ACHN (cell line): ENCODE data around the gene F8.

Experiments used
- DNase-seq: peaks from one replicate; pipeline ENCODE4 v3.0.0-alpha.2; 2015
- in situ Hi-C: cut with HindIII; loops from 2 replicates; pipeline ENCODE4 v1.10.0; 2017; ENCODE audit warnings: low sequenced_read_pairs, low pct_ligation_motif_present, low pct_unique_long_range_greater_than_20kb

The F8 gene

DNA sequence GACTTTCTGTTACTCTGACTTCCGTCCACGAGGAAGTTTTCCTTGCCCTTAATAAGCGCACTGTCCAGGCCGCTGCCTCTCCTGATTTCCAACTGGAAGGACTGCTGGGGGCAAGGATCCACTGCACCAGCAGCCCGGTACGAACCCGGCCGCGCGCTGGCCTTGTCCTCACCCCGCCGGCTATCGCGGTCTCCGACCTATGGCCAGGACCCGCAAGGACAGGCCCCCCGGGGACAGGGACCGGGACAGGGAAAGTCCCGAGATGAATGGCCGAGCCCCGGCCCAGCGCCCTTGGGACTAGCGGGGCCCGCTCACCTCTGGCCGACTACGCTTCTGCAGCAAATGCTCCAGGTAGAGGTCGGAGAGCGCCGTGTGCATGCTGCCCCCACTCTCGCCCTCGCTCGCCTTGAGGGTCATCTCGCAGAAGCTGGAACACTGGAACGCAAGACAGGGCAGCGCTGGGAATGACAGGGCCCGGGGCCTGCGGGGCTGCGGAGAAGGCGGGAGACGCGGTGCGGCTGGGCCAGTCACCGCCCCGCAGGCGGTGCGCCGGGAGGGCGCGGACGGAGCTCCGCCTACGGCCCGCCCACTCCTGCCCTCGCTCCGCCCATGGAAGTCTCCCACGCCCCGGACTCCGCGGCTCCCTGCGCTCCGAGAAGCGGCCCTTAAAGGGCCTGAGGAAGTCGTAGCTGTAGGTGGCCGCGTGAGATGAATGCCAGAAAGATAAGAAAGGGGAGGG, 217.4 kb downstream of the F8 start, which contains the start of gene MPP1:
Gene MPP1, minus strand, starts transcription at position 529 of the 739 bp plus-strand sequence. Its CDS starts 112 bp downstream, at position 417.
- peak; percentile 68 for DNase-seq
- in situ Hi-C loops: no loop called here

DNA sequence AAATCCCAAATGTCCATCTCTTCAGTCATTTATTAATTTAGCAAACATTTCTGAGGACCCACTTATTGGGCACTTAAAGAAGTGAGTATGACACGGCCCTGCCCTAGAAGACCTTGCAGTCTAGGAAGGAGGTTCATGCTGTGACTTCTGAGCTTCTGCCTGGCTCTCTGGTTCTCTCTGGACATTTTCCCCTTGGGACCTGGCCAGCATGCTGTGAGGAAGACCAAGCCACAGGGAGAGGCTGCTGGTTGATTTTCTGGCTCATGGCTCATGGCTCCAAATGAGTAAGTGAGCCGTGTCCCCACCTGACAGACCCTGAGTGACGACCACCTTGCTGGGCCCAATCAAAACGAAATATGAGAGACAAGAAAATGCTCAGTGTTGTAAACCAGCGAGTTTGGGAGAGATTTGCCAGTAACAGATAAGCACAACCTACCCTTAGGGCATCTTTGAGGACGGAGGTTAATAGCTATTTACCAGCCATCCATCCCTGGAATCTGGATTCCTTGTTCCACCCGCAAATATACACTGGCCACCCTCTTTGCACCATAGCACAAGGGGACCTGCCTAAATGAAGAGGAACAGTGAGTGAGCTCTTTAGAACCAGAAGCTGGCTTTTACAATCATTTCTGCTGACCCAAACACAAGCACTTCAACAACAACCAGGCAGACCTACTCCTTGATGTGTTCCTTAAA, 218.1 kb downstream of the F8 start:
- in situ Hi-C loops: no loop called here

DNA sequence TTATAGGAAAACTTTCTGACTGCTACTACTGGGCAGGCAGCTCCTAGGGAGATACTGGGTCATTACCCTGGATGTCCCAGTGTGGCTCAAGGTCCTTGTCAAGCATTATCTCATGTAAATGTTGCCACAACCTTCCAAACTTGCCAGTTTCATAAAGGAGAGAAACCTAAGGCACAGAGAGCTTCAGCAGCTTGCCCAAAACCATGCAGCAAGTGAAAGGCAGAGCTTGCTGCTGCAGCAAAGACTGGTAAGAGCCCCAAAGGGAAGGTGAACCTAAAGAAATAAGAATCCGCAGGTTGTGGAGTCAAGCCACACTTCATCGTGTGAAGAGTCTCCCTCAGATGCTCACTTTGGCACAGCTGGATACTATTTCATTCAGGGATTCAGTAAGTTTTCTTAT, 219.6 kb downstream of the F8 start:
- in situ Hi-C loops: no loop called here
- DNase-seq: no peak

More for the DNA sequence above, 218.1 kb downstream of the F8 start:
- DNase-seq: no peak

DNA sequence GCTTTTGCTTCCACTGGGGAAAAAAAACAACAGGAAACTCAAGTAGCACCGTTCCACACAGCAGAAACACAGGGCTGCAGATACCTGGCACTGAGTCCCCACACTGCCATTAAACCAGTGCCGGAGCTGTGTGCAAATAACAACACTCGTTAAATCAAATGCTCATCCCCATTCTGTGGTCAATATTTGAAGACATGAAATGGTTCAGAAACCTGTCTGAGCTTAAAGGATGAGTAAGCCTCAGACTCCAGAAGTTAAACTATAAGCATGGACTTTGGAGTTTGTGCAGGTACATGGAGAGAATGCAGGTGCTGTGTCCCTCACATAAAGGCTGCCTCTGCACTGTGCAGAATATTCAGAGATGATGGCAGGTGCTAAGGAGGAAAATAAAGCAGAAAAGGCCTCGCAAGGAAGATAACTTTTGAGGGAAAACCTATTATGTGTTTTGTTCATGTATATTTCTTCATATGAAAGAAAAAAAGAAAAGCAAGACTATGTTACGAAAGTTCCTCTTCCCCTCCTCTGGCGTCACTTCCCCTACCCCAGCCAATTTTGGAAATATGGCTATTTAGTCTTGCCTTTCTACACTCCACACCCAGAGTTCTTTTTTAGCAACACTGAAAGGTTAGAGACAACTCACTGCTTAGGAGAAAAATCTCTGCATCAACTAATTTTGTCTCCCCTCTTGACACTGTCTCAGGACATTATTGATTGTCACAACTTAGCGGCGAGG, 221.9 kb downstream of the F8 start:
- no peak for DNase-seq

DNA sequence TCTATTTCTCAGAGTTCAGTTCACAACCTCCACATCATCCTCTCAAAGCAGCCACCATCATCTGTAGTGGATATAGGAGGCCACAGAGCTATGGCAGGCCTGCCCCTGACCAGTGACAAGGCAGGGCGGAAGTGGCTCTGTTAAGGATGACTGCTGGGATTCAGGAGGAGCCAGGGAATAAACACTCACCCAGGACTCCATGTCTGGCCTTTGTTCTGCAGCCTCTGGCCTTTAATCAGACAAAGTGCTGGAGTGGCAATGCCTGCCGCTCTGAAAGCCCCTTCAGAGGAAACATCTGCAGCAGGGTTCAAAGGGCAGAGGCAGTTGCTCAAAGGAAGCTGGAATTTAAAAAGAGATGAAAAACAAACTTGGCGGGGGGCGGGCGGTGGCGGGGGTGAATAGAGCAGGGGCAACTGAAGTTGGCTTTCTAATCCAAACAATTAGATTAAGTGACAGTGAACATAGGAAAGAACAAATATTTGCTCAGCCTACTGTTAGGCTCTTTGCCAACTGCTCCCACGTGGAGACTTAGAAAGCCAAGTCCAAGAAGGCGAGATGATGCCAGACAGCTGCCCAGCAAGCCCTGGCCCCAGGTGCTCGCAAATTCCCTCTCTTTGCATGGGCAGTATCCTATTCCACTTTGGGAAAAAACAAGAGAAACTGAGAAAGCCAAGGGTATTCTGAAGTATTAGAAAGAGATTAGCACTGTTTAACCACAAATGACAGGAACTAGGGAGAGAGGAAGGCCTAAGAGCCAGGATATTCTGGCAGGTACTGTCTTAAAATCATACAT, 222.8 kb downstream of the F8 start:
- in situ Hi-C loops: no loop called here
- DNase-seq: no peak

More for the DNA sequence above, 221.9 kb downstream of the F8 start:
- in situ Hi-C loops: no loop called here

DNA sequence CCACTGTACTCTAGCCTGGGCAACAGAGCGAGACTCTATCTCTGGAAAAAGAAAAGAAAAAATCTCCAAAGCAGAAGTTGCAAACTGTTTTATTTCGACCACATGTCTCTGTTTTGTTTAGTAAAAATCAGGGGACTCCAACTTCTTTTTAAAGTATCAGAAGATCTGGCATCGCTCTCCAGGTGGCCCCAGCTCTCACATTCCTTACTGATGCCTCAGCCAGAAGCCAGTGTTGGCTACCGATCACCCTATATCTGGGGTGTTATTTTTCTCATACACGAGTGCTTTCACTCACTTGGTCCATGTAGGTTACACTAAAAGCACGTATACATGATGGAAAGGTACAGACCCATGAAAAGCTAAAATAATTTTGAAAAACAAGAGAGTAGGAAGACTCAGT, 225.5 kb downstream of the F8 start:
- DNase-seq: peak; percentile 50
- in situ Hi-C loops: no loop called here

DNA sequence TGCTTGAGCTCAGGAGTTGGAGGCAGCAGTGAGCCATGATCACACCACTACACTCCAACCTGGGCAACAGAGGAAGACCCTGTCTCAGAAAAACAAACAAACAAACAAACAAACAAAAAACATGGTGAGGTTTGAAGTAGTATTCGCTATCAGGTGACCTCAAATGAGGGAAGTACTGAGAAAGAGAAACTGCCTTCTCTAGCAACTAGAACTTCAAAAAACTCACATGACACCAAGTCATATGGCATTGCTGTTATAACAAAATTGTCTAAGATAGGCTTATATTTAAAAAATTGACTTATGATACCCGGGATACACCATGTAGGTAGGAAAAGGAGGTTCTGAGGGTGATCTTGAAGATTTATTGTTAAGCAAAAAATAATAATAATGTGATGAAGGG, 227.5 kb downstream of the F8 start:
- in situ Hi-C loops: no loop called here
- no peak for DNase-seq

DNA sequence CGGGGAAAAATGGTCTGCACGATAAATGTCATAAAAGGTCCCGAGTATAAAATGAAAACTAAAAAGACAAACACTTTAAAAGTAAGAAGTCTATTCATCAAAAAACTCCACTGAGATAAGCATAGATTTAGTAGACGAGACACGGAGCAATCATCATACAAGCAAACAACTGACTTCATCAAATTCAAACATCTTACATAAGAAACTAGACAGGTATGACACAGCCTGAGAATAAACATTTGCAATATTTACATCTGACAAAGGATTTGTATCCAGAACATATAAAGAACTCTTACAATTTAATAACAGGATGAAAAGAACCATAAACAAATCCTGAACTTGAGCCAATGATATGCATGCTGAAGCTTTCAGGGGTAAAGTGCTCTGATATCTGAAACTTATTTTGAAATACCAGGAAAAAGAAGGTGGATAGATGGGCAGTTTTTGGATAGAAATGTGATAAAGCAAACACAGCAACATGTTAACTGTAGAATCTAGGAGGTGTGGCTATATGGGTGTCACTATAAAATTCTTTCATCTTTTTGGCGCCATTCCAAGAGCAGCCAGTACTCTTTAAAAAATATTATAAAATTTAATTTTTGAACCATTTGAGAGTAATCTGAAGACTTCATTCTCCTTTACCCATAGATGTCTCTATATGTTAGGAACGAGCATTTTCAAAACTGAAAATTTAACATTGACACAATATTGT, 229.3 kb downstream of the F8 start:
- no peak for DNase-seq
- in situ Hi-C loops: no loop called here

DNA sequence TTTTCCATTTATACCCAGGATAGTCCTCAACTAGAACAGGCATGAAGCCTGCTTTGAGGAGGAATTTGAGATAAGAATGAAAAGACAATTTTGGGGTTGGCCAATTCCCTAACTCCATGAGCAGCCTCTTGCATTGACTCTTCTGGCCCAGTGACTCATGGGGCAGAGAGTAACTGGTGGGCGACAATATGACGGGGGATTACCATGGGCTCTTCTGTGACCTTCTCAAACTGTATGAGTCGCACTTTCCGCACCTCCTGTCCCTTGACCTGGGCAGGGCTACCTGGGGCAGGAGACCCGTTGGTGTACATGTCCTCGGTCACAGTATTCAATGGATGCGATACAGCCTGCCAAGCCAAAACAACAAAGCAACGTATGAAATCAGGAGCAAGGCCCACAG, 230.6 kb downstream of the F8 start:
- no peak for DNase-seq
- in situ Hi-C loops: no loop called here

DNA sequence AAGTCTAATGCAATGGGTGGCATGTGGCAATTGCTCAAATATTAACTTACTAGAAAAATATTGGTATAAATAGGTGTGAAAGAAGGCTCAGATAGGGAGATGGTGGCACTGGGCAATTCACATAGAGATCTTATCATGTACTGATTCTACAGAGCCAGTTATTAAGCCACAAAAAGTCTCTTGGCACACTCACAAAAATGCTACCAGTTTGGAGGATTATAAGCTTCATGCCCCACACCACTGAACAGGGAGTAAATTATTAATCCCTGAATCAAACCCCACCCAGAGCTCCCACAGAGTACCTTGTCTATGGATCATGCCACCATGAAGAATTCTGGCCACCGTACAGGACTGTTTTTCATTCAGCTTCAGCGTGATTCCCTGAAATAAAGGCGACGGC, 231.1 kb downstream of the F8 start:
- DNase-seq: peak; percentile 46
- in situ Hi-C loops: no loop called here
